Stimulated activated CD8-positive, alpha-beta memory T cell treated with anti-CD3 and anti-CD28 coated beads, Interleukin-4, amount 100 ng/mL, for 24 hours (primary cell): ENCODE data around the gene RGS19.

Source experiments
- DNase-seq: peaks from one replicate; pipeline ENCODE4 v3.0.0-alpha.2; 2020; ENCODE audit warnings: low read depth

RGS19 gene

GRCh38 chr20:64076061-64076997 is 3.0 kb downstream of the RGS19 start:
- no peak for DNase-seq

- DNase-seq, result no peak
Observed at GRCh38 chr20:64075556-64075955, 3.8 kb downstream of the RGS19 start.

- no peak for DNase-seq
Observed at GRCh38 chr20:64074963-64075362, 4.4 kb downstream of the RGS19 start.

GRCh38 chr20:64074184-64074789 is 5.0 kb downstream of the RGS19 start:
- no peak for DNase-seq

- DNase-seq, result no peak
Observed at GRCh38 chr20:64073476-64074183, 5.7 kb downstream of the RGS19 start.

GRCh38 chr20:64072498-64073063 is 6.7 kb downstream of the RGS19 start:
- no peak for DNase-seq

- DNase-seq, result no peak
Observed at GRCh38 chr20:64071341-64072332, 7.7 kb downstream of the RGS19 start.

GRCh38 chr20:64070244-64070993 is 8.9 kb downstream of the RGS19 start:
- no peak for DNase-seq

- DNase-seq, result no peak
Observed at GRCh38 chr20:64069614-64070243, 9.6 kb downstream of the RGS19 start.

GRCh38 chr20:64069209-64069613 is 10.1 kb downstream of the RGS19 start:
- DNase-seq, result no peak

GRCh38 chr20:64068386-64069208 is 10.7 kb downstream of the RGS19 start:
- DNase-seq, result no peak

GRCh38 chr20:64067733-64068307 is 11.5 kb downstream of the RGS19 start:
- DNase-seq, result no peak

GRCh38 chr20:64067005-64067632 is 12.2 kb downstream of the RGS19 start:
- DNase-seq, result no peak

- DNase-seq, result peak; percentile 32
Observed at GRCh38 chr20:64065974-64066343, 13.4 kb downstream of the RGS19 start.

- no peak for DNase-seq
Observed at GRCh38 chr20:64065062-64065973, 14.0 kb downstream of the RGS19 start.

GRCh38 chr20:64064145-64064698 is 15.1 kb downstream of the RGS19 start:
- DNase-seq, result no peak
